Epidermal melanocyte (primary cell): ENCODE results near the gene USP24.

Experiments used
- DNase-seq: peaks from one replicate; pipeline ENCODE4 v3.0.0; 2011; ENCODE audit warnings: low spot score; ENCODE audit not compliant: insufficient read length

The USP24 gene

GRCh38 chr1:55055951-55056631, 159.1 kb downstream of the USP24 start:
- DNase-seq, result no peak

GRCh38 chr1:55055084-55055882, 159.9 kb downstream of the USP24 start:
- DNase-seq, result no peak

DNA sequence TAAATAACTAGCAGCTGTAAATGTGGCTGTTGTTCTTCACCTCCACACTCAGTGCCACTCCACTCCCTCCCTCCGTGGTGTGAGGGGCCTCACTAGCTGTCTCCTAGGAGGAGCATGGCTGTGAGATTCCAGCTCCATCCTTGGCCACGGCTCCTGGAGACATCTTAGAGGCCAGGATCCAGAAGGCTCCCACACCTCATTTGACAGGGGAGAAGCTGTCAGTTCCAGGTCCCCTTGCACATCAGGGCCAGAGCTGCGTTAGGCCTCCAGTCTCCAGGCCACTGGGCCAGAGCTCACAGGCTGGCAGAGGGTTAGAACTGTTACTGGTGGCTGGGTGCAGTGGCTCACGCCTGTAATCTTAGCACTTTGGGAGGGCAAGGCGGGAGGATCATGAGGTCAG, 160.8 kb downstream of the USP24 start:
- DNase-seq, result no peak

DNA sequence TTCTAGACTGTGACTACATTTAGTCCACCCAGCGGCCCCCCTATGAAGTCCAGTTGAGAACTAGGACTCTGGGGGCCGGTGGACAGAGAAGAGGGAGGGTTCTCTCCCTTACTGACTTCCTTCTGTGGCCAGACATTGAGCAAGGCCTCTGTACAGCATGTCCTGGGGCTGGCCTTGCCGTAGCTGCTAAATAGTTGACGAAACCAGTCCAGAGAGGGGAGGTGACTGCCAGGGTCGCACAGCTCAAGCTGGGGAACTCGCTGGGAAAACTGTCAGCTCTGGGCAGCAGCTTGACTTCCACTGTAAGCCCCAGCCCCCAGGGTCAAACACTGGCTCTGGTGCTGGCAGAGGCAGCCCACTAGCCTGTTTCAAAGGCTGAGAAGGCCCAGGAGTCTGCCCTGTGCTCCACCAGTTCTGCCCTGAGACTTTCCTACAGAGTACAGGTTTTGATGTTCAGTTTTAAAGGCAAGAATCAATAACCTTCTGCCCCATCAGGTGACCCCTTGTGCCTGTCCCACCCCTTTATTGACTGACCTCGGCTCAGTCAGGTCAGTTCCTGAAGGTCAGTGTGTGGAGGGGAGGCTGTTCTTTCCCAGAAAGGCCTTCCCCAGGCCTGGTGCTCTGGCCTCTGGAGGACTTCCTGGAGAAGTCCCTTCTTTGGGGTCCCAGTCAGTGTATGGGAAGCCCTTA, 161.8 kb downstream of the USP24 start:
- no peak for DNase-seq

- no peak for DNase-seq
Measured at GRCh38 chr1:55052221-55053142, 162.7 kb downstream of the USP24 start.

DNA sequence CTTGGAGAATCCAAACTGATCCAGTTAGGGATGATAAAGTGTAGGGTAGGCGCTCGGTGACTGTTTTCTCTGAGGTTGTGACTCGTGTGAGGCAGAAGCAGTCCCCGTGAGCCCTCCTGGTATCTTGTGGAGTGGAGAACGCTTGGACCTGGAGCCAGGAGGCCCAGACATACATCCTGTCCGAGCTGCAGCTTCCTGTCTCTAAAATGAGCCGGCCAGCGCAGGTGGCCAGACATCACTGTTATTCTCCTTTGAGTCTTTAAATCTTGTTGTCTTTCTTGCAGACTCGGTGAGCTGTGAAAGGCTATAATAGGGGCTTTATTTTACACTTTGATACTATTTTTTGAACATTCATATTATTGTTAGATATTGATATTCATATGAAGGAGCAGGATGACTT, 163.5 kb downstream of the USP24 start:
- DNase-seq, result no peak

- no peak for DNase-seq
Measured at GRCh38 chr1:55051169-55051568, 164.0 kb downstream of the USP24 start.

DNA sequence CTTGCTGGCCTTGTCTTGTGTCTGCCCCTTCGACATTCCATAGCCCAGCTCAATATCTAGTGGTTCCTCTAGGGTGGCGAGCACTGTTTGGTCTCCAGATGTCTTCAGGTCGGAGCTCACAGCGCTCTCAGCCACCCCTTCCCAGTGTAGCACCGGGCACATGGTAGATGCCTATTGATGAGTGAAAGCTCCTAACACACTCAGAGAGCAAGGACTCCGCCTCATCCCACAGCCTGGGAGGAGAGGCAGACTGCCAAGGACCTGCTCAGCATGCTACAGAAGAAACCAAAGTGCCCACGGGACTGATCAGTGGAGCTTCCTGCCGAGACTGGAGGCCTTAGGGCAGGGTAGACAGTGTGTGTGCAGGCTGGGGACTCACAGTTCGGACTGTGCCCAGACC, 164.9 kb downstream of the USP24 start:
- DNase-seq, result no peak

- DNase-seq, result no peak
Measured at GRCh38 chr1:55049914-55050278, 165.3 kb downstream of the USP24 start.

- DNase-seq, result no peak
Measured at GRCh38 chr1:55049271-55049913, 165.8 kb downstream of the USP24 start.

GRCh38 chr1:55048453-55049270, 166.5 kb downstream of the USP24 start:
- DNase-seq, result no peak

DNA sequence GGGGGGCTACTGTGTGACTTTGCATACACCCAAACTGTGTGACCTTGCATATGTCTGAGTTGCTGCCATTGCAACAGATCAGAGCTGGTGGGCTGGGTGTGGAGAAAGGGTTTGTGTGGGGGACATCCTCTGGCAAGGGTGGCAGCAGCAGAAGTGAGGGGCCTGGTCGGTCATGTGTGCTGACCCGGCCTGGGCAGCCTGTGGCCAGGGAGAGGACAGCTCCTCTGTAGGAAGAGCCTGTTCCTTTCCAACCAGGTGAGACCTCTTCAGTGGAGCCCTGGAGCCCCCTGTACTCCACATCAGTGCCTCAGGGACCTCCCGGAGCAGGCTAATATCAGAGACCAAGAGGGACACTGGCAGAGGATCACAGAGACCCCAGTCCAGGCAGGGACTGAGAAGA, 167.6 kb downstream of the USP24 start:
- no peak for DNase-seq

GRCh38 chr1:55046871-55047270, 168.3 kb downstream of the USP24 start:
- DNase-seq, result no peak

GRCh38 chr1:55045430-55045829, 169.7 kb downstream of the USP24 start:
- DNase-seq, result no peak

DNA sequence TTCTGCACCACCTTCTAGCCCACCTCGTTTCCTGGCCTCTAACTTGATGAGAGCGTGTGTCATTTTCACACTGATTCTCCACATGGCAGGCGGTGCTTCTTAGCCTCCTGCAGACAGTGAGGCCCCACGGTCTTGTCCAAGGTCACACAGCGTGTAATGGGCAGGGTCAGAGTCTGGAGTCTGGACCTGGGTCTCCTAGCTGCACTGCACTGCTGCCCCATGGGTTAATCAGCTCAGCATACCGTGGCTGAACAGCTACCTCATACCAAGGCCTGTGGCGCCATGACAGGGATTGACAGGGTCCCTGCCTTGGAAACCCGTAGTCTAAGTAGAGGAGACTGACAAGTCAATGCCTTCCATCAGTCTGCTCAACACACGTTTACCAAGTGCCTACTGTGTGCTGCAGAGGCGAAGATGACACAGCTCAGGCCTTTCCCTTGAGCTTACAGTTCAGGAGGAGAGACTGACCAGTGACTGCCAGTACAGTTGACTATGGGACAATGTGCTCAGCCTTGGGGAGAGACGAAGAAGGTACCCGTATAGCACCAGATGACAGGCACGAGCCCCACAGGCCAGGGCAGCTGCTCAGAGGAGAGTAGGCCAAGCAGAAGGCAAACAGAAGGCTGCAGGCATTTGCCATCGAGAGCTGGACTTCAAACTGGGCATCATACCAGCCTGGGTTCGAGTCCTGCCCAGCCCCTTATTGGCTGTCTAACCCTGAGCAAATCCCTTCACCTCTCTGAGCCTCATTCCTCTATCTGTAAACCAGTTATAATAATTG, 170.4 kb downstream of the USP24 start:
- DNase-seq, result no peak

- DNase-seq, result no peak
Measured at GRCh38 chr1:55043726-55044125, 171.4 kb downstream of the USP24 start.

DNA sequence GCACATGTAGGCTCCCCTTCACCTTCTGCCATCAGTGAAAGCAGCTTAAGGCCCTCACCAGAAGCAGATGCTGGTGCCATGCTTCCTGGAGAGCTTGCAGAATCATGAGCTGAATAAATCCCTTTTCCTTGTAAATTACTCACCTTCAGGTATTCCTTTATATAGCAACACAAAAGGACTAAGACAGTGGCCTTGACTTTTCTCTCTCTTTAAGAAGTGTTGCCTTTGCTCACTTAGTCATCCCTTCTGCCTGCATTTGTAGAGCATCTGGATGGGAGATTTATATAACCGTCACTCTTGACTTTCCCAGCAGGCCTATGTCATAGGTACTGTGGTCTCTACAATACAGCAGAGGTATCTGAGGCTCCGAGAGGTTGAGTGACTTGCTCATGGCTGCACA, 172.2 kb downstream of the USP24 start:
- no peak for DNase-seq

DNA sequence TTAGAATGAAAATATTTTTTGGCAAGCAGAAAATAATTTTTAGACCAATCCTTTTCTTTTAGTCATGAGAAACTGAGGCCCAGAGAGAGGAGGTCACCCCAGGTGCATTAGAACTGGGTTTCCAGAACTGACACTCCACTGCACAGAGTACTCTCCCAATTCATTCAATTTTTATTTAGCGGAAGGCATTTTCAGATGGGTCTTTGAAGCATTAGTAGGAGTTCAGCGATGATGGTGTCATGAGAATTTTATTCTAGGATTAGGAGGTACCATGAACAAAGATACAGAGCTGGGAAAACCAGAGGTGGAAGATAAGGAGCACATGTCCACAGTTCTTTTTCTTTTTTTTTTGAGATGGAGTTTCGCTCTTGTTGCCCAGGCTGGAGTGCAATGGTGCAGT, 173.6 kb downstream of the USP24 start:
- DNase-seq, result no peak

GRCh38 chr1:55040933-55041494, 174.2 kb downstream of the USP24 start:
- DNase-seq, result no peak
